ENCODE results near the gene RASGRP4.
"Not testable (repeated sequence)": the region's sequence is repeated elsewhere in the genome, so short reads cannot be mapped to it uniquely, and the experiment has no call there.

Gene RASGRP4

GRCh38 chr19:38413416-38413815, 12.6 kb downstream of the RASGRP4 start:
- no peak for ATAC-seq

- no peak for ATAC-seq
These were observed 13.1 kb downstream of the RASGRP4 start for GRCh38 chr19:38412961-38413360.

GRCh38 chr19:38412491-38412890, 13.5 kb downstream of the RASGRP4 start:
- ATAC-seq = no peak

- not testable (repeated sequence) for ATAC-seq
These were observed 14.1 kb downstream of the RASGRP4 start for GRCh38 chr19:38411898-38412297.

- no peak for ATAC-seq
These were observed 14.8 kb downstream of the RASGRP4 start for GRCh38 chr19:38411041-38411712.

- not testable (repeated sequence) for ATAC-seq
These were observed 15.6 kb downstream of the RASGRP4 start for GRCh38 chr19:38410407-38410806.

GRCh38 chr19:38409631-38410133, 16.3 kb downstream of the RASGRP4 start:
- ATAC-seq = no peak

GRCh38 chr19:38405276-38405675, 20.7 kb downstream of the RASGRP4 start:
- no peak for ATAC-seq

GRCh38 chr19:38404858-38405257, 21.2 kb downstream of the RASGRP4 start:
- ATAC-seq = no peak

GRCh38 chr19:38402967-38403674, 22.9 kb downstream of the RASGRP4 start, which contains the start of gene FAM98C:
FAM98C (plus strand) TSS chr19:38403093; CDS start chr19:38403154, 61 bp downstream.
- peak; percentile 98 for ATAC-seq

GRCh38 chr19:38402623-38402966, 23.4 kb downstream of the RASGRP4 start:
- no peak for ATAC-seq

GRCh38 chr19:38401148-38401547, 24.9 kb downstream of the RASGRP4 start:
- ATAC-seq = no peak

- ATAC-seq = no peak
These were observed 25.7 kb downstream of the RASGRP4 start for GRCh38 chr19:38400361-38400760.

GRCh38 chr19:38399537-38399936, 26.5 kb downstream of the RASGRP4 start:
- no peak for ATAC-seq

GRCh38 chr19:38399081-38399480, 26.9 kb downstream of the RASGRP4 start:
- ATAC-seq = no peak

GRCh38 chr19:38395381-38396114, 30.5 kb downstream of the RASGRP4 start:
- ATAC-seq = peak; percentile 80 to 82

- ATAC-seq = peak; percentile 69 to 73
These were observed 31.5 kb downstream of the RASGRP4 start for GRCh38 chr19:38394488-38394887.

GRCh38 chr19:38392707-38393308, 33.2 kb downstream of the RASGRP4 start:
- no peak for ATAC-seq

GRCh38 chr19:38391911-38392464, 34.0 kb downstream of the RASGRP4 start:
- no peak for ATAC-seq

- no peak for ATAC-seq
These were observed 35.8 kb downstream of the RASGRP4 start for GRCh38 chr19:38389957-38390924.

Measured in activated CD4-positive, CD25-positive, alpha-beta regulatory T cell treated with anti-CD3 and anti-CD28 coated beads, Interleukin-2, amount 50 U/mL, for 24 hours (primary cell).